Rectal smooth muscle tissue (tissue), 1 donor: ENCODE results near the gene COL4A1.
"Not testable (repeated sequence)": the region's sequence is repeated elsewhere in the genome, so short reads cannot be mapped to it uniquely, and the experiment has no call there.

Experiments used
- H3K27ac ChIP-seq: one replicate; pipeline ENCODE4 v1.7.0; 2013; ENCODE audit warnings: low read depth, low read length, inconsistent platforms
- H3K27me3 ChIP-seq: one replicate; pipeline ENCODE4 v1.7.0; 2013; ENCODE audit warnings: low read length; ENCODE audit not compliant: control insufficient read depth, insufficient read depth
- H3K36me3 ChIP-seq: one replicate; pipeline ENCODE4 v1.7.0; 2013; ENCODE audit warnings: low read length; ENCODE audit not compliant: control insufficient read depth, insufficient read depth
- H3K4me1 ChIP-seq: one replicate; pipeline ENCODE4 v1.7.0; 2013; ENCODE audit warnings: low read length; ENCODE audit not compliant: control insufficient read depth, insufficient read depth
- H3K4me3 ChIP-seq: one replicate; pipeline ENCODE4 v1.7.0; 2013; ENCODE audit warnings: low read length
- H3K9ac ChIP-seq: one replicate; pipeline ENCODE4 v1.7.0; 2013; ENCODE audit warnings: low read length

Gene COL4A1

DNA sequence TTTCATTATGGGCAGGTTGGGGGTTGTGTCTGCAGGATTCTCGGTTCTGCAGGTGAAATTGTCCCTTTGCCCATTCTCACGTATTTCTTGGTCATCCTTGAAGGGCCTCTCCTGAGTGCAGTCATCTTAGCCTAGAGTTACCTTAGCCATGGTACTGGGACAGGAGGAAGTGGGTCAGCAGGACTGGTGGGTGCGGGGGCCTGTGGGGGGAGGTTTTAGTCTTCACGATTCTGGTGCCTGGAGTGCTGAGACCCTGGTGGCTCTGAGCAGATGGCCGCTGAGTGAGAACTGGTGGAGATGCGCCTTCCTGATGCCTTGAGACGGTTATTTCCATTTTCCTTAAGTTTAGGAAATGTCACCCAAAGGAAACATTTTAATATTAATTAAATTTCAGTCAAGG lies 12.0 kb upstream of the COL4A1 start:
- peaks cover 9% of the 10 kb centered on the region for H3K36me3 ChIP-seq
- H3K9ac ChIP-seq = no peak overlapping the region
- H3K27me3 ChIP-seq = no peaks in the 10 kb centered on the region
- H3K4me1 ChIP-seq = peaks cover 67% of the 10 kb centered on the region
- no peak overlapping the region for H3K4me3 ChIP-seq
- peak overlapping the region; percentile 41 for H3K27ac ChIP-seq

DNA sequence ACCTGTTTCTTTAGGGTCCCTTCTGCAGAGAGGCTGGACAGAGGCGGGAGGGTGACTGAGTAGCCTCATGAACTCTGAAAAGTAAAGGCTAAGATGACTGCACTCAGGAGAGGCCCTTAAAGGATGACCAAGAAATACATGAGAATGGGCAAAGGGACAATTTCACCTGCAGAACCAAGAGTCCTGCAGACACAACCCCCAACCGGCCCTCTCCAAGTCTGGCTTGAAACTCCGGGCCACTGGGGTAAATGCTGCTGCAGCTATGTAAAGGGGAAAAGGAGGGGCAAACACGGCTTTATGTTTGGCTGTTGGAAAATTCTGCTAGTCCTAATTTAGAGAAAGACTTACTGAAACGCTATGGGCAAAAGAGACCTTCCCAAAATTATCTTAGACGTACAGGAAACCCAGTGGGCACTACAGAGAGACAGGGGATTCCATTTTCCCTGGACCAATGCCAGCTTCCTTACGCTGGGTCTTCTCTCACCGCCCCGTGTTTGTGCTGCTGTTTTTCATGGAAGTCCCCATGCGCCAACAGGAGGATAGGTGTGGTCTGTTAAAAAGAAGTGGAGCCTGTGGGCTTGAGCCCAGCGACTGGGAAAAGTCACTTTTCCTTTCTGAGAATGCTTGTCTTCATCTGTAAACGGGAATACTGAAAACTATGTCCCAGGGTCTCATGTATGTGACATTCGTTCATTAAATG lies 10.7 kb upstream of the COL4A1 start:
- peaks cover 9% of the 10 kb centered on the region for H3K36me3 ChIP-seq
- no peak overlapping the region for H3K4me3 ChIP-seq
- peak overlapping the region; percentile 41 for H3K27ac ChIP-seq
- H3K27me3 ChIP-seq = no peaks in the 10 kb centered on the region
- peaks cover 61% of the 10 kb centered on the region for H3K4me1 ChIP-seq
- no peak overlapping the region for H3K9ac ChIP-seq

DNA sequence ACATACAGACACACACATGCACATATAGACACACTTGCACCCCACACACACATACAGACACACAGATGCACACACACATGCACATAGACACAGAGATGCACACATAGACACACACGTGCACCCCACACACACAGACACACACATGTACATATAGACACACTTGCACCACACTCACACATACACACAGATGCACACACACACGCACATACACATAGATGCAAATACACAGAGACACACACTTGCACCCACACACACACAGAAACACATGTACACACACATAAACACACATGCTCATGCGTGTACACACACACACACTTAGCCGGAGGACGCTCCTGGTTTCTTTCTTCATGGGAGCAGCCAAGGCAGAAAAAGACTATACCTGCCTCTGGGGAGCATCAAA lies 10.1 kb upstream of the COL4A1 start:
- Histone ChIP-seq H3K36me3 (peaks cover 9% of the 10 kb centered on the region), H3K4me1 (peaks cover 61% of the 10 kb centered on the region), H3K9ac (no peak overlapping the region), H3K4me3 (no peak overlapping the region), H3K27me3 (no peaks in the 10 kb centered on the region), H3K27ac (peak overlapping the region; percentile 41)

DNA sequence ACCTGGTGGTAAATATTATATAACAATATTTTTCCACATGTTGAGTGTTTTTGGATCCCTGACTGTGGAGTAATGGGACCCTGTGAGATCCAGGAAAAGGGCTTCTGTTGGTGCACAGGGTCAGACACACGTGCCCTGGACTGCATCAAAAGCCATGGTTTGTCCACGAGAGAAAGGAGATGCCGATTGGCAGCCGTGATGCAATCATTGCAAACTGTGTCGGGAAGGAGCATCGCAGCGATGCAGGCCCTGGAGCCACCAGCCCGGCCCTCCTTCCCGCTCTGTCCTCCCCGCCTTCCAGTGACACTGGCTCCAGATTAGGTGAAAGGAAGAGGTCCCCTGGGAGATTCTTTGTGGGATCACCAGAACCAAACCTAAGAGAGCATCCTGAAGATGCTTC lies 9.2 kb upstream of the COL4A1 start:
- Histone ChIP-seq H3K4me3 (no peak overlapping the region), H3K36me3 (peaks cover 9% of the 10 kb centered on the region), H3K4me1 (peaks cover 60% of the 10 kb centered on the region), H3K9ac (no peak overlapping the region), H3K27ac (peak overlapping the region; percentile 75), H3K27me3 (no peaks in the 10 kb centered on the region)

DNA sequence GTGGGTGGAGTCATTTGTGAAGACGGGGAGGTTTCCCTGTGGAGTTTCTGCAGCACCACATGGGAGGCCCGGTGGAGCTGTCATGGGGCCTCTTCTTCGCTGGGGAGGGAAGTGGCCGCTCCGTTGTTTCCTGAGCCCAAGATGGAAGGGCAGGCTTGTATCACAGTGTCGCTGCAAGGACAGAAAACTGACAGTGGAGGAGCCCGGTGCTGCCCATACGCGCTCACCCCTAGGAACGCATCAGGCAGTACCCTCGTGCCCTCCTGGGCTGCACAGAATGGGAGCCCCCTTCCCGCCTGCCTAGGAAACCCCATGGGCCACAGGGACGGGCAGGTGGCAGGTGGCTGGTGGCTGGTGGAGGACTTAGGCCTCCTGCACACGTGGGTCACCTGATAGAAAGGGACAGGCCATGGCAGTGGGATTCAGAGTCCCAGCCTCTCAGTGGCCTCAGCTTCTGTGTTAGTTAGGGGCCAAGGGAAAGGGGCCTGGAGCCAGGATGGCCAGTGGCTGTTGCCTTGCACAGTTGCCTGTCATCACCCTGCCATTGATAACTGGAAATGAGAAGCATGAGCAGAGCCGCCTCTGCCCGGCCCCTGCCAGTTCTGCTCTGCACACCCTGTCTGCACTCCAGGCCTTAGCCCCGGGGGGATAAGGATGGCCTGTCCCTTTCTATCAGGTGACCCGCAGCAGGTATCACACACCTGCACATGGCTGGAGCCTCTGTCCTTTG lies 7.7 kb upstream of the COL4A1 start:
- Histone ChIP-seq H3K36me3 (peaks cover 9% of the 10 kb centered on the region), H3K27me3 (no peaks in the 10 kb centered on the region), H3K4me3 (no peak overlapping the region), H3K4me1 (peaks cover 65% of the 10 kb centered on the region), H3K9ac (no peak overlapping the region), H3K27ac (peak overlapping the region; percentile 75)

- not testable (repeated sequence) for H3K36me3 ChIP-seq, H3K4me3 ChIP-seq
- peak overlapping the region; percentile 75 for H3K27ac ChIP-seq
Measured at GRCh38 chr13:110313733-110314132, 6.8 kb upstream of the COL4A1 start.

DNA sequence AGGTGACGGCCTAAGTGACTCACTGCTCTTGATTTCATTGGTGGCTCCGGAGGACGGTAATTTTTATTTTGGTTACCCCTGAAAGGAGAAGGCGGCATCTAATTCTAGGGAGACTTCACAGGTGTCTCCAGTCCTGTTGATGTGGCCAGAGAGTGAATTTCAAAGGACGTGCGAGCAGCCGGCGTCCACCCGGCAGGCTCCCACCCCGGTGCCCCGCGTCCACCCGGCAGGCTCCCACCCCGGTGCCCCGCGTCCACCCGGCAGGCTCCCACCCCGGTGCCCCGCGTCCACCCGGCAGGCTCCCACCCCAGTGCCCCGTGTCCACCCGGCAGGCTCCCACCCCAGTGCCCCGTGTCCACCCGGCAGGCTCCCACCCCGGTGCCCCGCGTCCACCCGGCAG lies 6.3 kb upstream of the COL4A1 start:
- not testable (repeated sequence) for H3K36me3 ChIP-seq, H3K9ac ChIP-seq, H3K27me3 ChIP-seq, H3K4me3 ChIP-seq
- Histone ChIP-seq H3K27ac (peak overlapping the region; percentile 97), H3K4me1 (peaks cover 64% of the 10 kb centered on the region)

More at GRCh38 chr13:110313733-110314132, 6.8 kb upstream of the COL4A1 start:
- H3K9ac ChIP-seq, H3K27me3 ChIP-seq: not testable (repeated sequence)
- H3K4me1 ChIP-seq = peaks cover 67% of the 10 kb centered on the region

GRCh38 chr13:110312339-110313031 lies 5.5 kb upstream of the COL4A1 start:
- Histone ChIP-seq H3K36me3 (peaks cover 9% of the 10 kb centered on the region), H3K27me3 (no peaks in the 10 kb centered on the region), H3K9ac (no peak overlapping the region), H3K4me1 (peaks cover 59% of the 10 kb centered on the region), H3K4me3 (no peak overlapping the region), H3K27ac (peak overlapping the region; percentile 97)

DNA sequence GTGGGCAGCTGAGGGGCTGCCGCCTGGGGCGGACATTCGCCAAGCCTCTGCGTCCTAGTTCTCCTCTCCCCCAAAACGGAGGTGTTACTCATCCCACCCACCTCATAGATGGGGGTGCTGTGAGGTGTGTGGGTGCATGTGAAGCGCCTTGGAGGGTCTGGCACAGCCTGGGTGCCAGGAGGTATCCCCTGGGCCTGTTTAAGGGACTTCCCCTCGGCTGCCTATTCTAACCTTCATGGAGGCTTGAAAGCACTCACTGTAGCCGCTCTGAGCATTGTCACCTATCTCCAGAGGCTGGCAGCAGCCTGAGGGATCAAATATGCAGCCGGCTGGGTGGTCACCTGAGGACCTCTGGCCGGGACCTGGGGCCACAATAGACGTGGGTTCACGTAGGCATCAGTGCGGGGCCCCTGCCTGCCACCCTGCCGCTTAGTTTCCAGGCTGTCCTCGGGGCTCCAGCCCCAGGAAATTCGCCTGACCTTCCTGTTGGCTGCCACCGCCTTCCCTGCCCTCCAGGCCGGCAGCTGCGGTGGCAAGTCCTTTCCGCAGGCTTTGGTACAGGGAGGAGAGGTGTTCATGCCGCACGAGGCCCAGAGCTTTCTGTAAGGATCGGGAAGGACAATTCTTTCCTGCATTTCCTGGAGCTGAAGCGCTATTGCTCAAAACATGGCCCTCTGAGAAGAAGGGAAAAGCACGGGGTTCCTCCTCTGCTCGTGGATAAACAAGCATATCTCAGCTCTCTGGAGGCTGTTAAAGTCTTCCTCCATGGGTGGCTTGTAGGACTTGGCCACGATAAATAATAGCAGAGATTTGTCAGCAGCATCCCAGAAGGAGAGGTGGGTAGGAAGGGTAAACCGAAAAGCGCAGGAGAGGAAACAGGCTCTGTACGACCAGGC lies 4.7 kb upstream of the COL4A1 start:
- Histone ChIP-seq H3K4me1 (peaks cover 55% of the 10 kb centered on the region), H3K36me3 (peaks cover 4% of the 10 kb centered on the region), H3K4me3 (peak overlapping the region; percentile 50), H3K27me3 (no peaks in the 10 kb centered on the region), H3K9ac (no peak overlapping the region), H3K27ac (peak overlapping the region; percentile 97)

GRCh38 chr13:110310541-110311442 lies 3.8 kb upstream of the COL4A1 start:
- Histone ChIP-seq H3K36me3 (peaks cover 4% of the 10 kb centered on the region), H3K4me1 (peaks cover 54% of the 10 kb centered on the region), H3K27ac (peak overlapping the region; percentile 97), H3K9ac (no peak overlapping the region), H3K27me3 (no peaks in the 10 kb centered on the region), H3K4me3 (peak overlapping the region; percentile 50)
